CD4-positive, alpha-beta memory T cell (primary cell): ENCODE results near the gene CCHCR1. TPM values are rescaled to one million over a fixed set of nuclear protein-coding genes. Genes with fewer than 3 reads are reported as not detected.
"Not testable (repeated sequence)": the region's sequence is repeated elsewhere in the genome, so short reads cannot be mapped to it uniquely, and the experiment has no call there.

Experiments used
- CTCF ChIA-PET: fragments of 350-600 bp; sonication (Branson Sonifier 250); formaldehyde crosslinking; loops from one replicate; lab custom pipeline; 2021; ENCODE audit warnings: inconsistent platforms; ENCODE audit not compliant: partially characterized antibody; lab: Charles Lee
- POLR2A ChIA-PET: fragments of 350-600 bp; sonication (Branson Sonifier 250); formaldehyde crosslinking; loops from one replicate; lab custom pipeline; 2021; ENCODE audit not compliant: partially characterized antibody; lab: Charles Lee
- DNase-seq, 5 donors: peaks; one replicate each; pipeline versions ENCODE4 v3.0.0 to v3.0.0-alpha.2; 2020 to 2022; ENCODE audit warnings: mixed read lengths in 1 of 5
- H3K27ac ChIP-seq: one replicate; pipeline ENCODE4 v1.7.0; 2013; ENCODE audit warnings: low read depth, low read length
- H3K27me3 ChIP-seq: 2 replicates; pipeline ENCODE4 v1.7.0; 2013; ENCODE audit warnings: mild to moderate bottlenecking, low read length, moderate library complexity; ENCODE audit not compliant: insufficient read depth
- H3K36me3 ChIP-seq: 2 replicates; pipeline ENCODE4 v1.7.0; 2013; ENCODE audit warnings: mild to moderate bottlenecking, low read length, moderate library complexity; ENCODE audit not compliant: insufficient read depth
- H3K4me1 ChIP-seq: 2 replicates; pipeline ENCODE4 v1.7.0; 2013; ENCODE audit warnings: mild to moderate bottlenecking, low read length, moderate library complexity; ENCODE audit not compliant: insufficient read depth
- H3K4me3 ChIP-seq, 2 donors: one replicate each; pipeline ENCODE4 v1.7.0; 2013; ENCODE audit warnings: low read length in 2 of 2, mild to moderate bottlenecking in 1 of 2
- H3K9me3 ChIP-seq, 2 donors: one replicate each; pipeline ENCODE4 v1.7.0; 2013; ENCODE audit warnings: low read length in 2 of 2, control low read depth in 1 of 2; ENCODE audit not compliant: control insufficient read depth in 1 of 2
- H3K27ac Mint-ChIP-seq, 7 donors: one replicate each; pipeline ENCODE4 v1.8.0; 2020 to 2021; ENCODE audit warnings: mixed read lengths in 7 of 7, mild to moderate bottlenecking in 6 of 7, inconsistent platforms in 3 of 7, moderate library complexity in 3 of 7
- H3K27me3 Mint-ChIP-seq, 2 donors: one replicate each; pipeline ENCODE4 v1.8.0; 2020 to 2021; ENCODE audit warnings: mixed read lengths in 2 of 2
- H3K36me3 Mint-ChIP-seq, 2 donors: one replicate each; pipeline ENCODE4 v1.8.0; 2020 to 2021; ENCODE audit warnings: mixed read lengths in 2 of 2, inconsistent platforms in 1 of 2, mild to moderate bottlenecking in 1 of 2
- H3K4me1 Mint-ChIP-seq, 4 donors: one replicate each; pipeline ENCODE4 v1.8.0; 2020 to 2021; ENCODE audit warnings: mixed read lengths in 4 of 4, mild to moderate bottlenecking in 1 of 4
- H3K4me3 Mint-ChIP-seq, 8 donors: one replicate each; pipeline ENCODE4 v1.8.0; 2020 to 2021; ENCODE audit warnings: mixed read lengths in 8 of 8, mild to moderate bottlenecking in 7 of 8, moderate library complexity in 6 of 8, inconsistent platforms in 3 of 8
- H3K9me3 Mint-ChIP-seq, 8 donors: one replicate each; pipeline ENCODE4 v1.8.0; 2020 to 2021; ENCODE audit warnings: mixed read lengths in 8 of 8, mild to moderate bottlenecking in 5 of 8, inconsistent platforms in 3 of 8, moderate library complexity in 1 of 8
- intact Hi-C: fragments of 100-400 bp; cut with micrococcal nuclease; formaldehyde crosslinking; loops from one replicate; pipeline ENCODE4 v1.15.1; 2023
- polyA plus RNA-seq, 2 donors: library from polyadenylated mRNA; unstranded; fragments of 300-500 nt; fragmentation: Illumina TruSeq; gene quantifications; one replicate each; pipeline ENCODE4 v1.2.3, GENCODE V29; 2021
- total RNA-seq, 2 experiments: library from RNA; stranded (reverse); gene quantifications; one replicate each; pipeline ENCODE4 v1.2.3, GENCODE V29; 2021

The CCHCR1 gene
- total RNA-seq: 10 to 100 TPM; 29.8 to 30.5 TPM
- polyA plus RNA-seq: 1 to 10 TPM; 3.4 to 8.0 TPM

- Histone ChIP-seq H3K27ac (peak within 1 kb of the TSS; percentile 69), H3K4me3 (peak within 1 kb of the TSS; percentile 59 to 70), H3K9me3 (no peaks in the 10 kb centered on the region), H3K36me3 (no peaks in the 10 kb centered on the region), H3K27me3 (no peaks in the 10 kb centered on the region), H3K4me1 (peaks cover 22% of the 10 kb centered on the region)
- peak within 1 kb of the TSS; percentile 75 to 95 (median 93) for H3K27ac Mint-ChIP-seq
- ChIA-PET POLR2A (interaction anchor here (0.6 to 4.0 kb wide), 9 partner anchors 23 to 831 kb away, joined by 3 to 34 read pairs (median 3); partner anchors contain the start of gene TRIM39), CTCF (interaction anchor here (0.6 to 1.7 kb wide), 6 partner anchors 8 to 241 kb away, joined by 3 to 7 read pairs (median 4); no protein-coding TSS in a partner anchor)
- no peak for DNase-seq
- H3K9me3 Mint-ChIP-seq: no peaks in the 10 kb centered on the region
- peaks cover 7 to 11% of the 10 kb centered on the region in 2 donors for H3K36me3 Mint-ChIP-seq
- H3K4me3 Mint-ChIP-seq: peak within 1 kb of the TSS; percentile 87 to 95 (median 90)
- H3K27me3 Mint-ChIP-seq: no peaks in the 10 kb centered on the region
- intact Hi-C loops: loop anchor here (1.0 to 2.0 kb wide), 6 partner anchors 20 to 541 kb away; partner anchors contain the start of genes HLA-B, MRPS18B and PPP1R10
- H3K4me1 Mint-ChIP-seq: peaks cover 13 to 34% (median 23%) of the 10 kb centered on the region in 4 donors
These were observed at the start of gene CCHCR1 for GRCh38 chr6:31157513-31158139. Gene CCHCR1, minus strand, starts transcription at chr6:31157802. Its CDS starts 202 bp downstream, at chr6:31157600.

DNA sequence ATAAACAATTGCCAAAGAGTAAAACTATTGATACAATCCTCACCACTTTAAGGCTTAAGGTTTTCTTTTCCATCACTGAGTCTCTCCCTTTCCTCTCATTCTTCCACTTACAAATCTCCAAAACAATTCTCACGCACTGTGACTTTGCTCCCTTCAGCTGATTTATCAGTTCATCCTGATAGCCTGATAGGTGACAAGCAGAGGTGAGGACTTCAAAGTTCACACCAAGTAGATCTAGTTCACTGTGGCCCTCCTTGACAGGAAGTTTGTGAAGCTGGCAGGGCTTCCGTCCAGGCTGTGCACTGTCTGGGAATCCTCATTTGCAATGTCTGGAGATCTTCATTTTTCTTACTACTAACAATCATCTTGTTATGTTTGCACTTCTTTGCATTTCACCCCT, 48.0 kb upstream of the CCHCR1 start:
- intact Hi-C loops: no loop called here
- CTCF ChIA-PET: interaction anchor here (0.9 to 1.7 kb wide), 2 partner anchors 9 to 78 kb away, joined by 3 to 4 read pairs; no protein-coding TSS in a partner anchor
- peak overlapping the region in 6 of 8 donors; percentile 5 to 63 (median 60) for H3K4me3 Mint-ChIP-seq
- H3K27ac Mint-ChIP-seq: peak overlapping the region; percentile 47 to 87 (median 80)
- H3K36me3 ChIP-seq: no peaks in the 10 kb centered on the region
- no peak overlapping the region for H3K4me3 ChIP-seq
- H3K27me3 ChIP-seq: no peaks in the 10 kb centered on the region
- peaks cover 5 to 9% of the 10 kb centered on the region in 2 donors for H3K36me3 Mint-ChIP-seq
- peaks cover 39% of the 10 kb centered on the region for H3K4me1 ChIP-seq
- no peak overlapping the region for H3K27ac ChIP-seq
- POLR2A ChIA-PET: interaction anchor here (1.0 to 18.3 kb wide), 3 partner anchors 65 to 153 kb away, joined by 3 to 517 read pairs (median 80); partner anchors contain the start of genes HLA-B and HLA-C
- H3K4me1 Mint-ChIP-seq: peaks cover 34 to 52% (median 39%) of the 10 kb centered on the region in 4 donors
- no peak for DNase-seq
- no peaks in the 10 kb centered on the region for H3K9me3 ChIP-seq
- no peaks in the 10 kb centered on the region for H3K27me3 Mint-ChIP-seq
- no peaks in the 10 kb centered on the region for H3K9me3 Mint-ChIP-seq

DNA sequence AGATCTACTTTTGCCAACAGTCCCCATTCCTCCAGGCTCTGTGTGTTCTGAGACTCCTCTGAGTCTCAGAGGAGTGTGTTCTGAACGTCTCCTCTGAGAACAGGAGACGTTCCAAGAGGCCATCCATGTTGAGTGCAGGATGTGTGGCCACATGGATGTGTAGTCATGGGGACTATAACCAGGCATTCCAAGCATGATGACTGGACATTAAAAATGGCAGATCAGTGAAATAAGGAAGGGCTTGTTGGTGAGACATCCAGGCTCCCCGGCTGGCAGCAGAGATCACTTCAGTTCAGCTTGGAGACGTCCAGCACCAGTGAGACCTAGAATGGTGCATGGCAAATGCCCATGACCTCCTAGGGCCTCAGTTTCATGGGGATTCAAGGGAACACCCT, 47.1 kb upstream of the CCHCR1 start:
- CTCF ChIA-PET: no interaction called here
- Histone ChIP-seq H3K4me3 (peak overlapping the region in 1 of 2 donors; percentile 60), H3K36me3 (no peaks in the 10 kb centered on the region), H3K27me3 (no peaks in the 10 kb centered on the region), H3K9me3 (no peaks in the 10 kb centered on the region), H3K27ac (peak overlapping the region; percentile 76), H3K4me1 (peaks cover 48% of the 10 kb centered on the region)
- intact Hi-C loops: loop anchor here (1.0 kb wide), 1 partner anchor 68 kb away; the partner anchor contains the start of gene HLA-C
- H3K27me3 Mint-ChIP-seq: no peaks in the 10 kb centered on the region
- peaks cover 39 to 60% (median 46%) of the 10 kb centered on the region in 4 donors for H3K4me1 Mint-ChIP-seq
- H3K9me3 Mint-ChIP-seq: no peaks in the 10 kb centered on the region
- POLR2A ChIA-PET: interaction anchor here (1.0 to 18.3 kb wide), 3 partner anchors 66 to 154 kb away, joined by 3 to 517 read pairs (median 80); partner anchors contain the start of genes HLA-B and HLA-C
- H3K36me3 Mint-ChIP-seq: peaks cover 9 to 11% of the 10 kb centered on the region in 2 donors
- H3K27ac Mint-ChIP-seq: peak overlapping the region; percentile 92 to 100 (median 97)
- no peak for DNase-seq
- peak overlapping the region; percentile 81 to 99 (median 92) for H3K4me3 Mint-ChIP-seq

- Mint-ChIP-seq H3K4me1 (peaks cover 46 to 72% (median 56%) of the 10 kb centered on the region in 4 donors), H3K27ac (peak overlapping the region; percentile 92 to 100 (median 97)), H3K9me3 (no peaks in the 10 kb centered on the region), H3K36me3 (peaks cover 9 to 17% of the 10 kb centered on the region in 2 donors), H3K27me3 (no peaks in the 10 kb centered on the region), H3K4me3 (peak overlapping the region; percentile 81 to 99 (median 92))
- Histone ChIP-seq H3K27me3 (no peaks in the 10 kb centered on the region), H3K36me3 (no peaks in the 10 kb centered on the region), H3K4me1 (peaks cover 59% of the 10 kb centered on the region), H3K9me3 (no peaks in the 10 kb centered on the region), H3K4me3 (peak overlapping the region; percentile 60 to 66), H3K27ac (peak overlapping the region; percentile 76)
- intact Hi-C loops: no loop called here
- DNase-seq: peak in 3 of 5 donors; percentile 48 to 86 (median 62)
- POLR2A ChIA-PET: interaction anchor here (0.6 to 18.3 kb wide), 14 partner anchors 9 to 632 kb away, joined by 3 to 517 read pairs (median 4); partner anchors contain the start of genes HLA-B and HLA-C
- CTCF ChIA-PET: interaction anchor here (0.9 to 2.2 kb wide), 6 partner anchors 9 to 239 kb away, joined by 3 to 17 read pairs (median 4); partner anchors contain the start of gene HLA-B
These were observed 45.9 kb upstream of the CCHCR1 start for GRCh38 chr6:31203345-31203979.

DNA sequence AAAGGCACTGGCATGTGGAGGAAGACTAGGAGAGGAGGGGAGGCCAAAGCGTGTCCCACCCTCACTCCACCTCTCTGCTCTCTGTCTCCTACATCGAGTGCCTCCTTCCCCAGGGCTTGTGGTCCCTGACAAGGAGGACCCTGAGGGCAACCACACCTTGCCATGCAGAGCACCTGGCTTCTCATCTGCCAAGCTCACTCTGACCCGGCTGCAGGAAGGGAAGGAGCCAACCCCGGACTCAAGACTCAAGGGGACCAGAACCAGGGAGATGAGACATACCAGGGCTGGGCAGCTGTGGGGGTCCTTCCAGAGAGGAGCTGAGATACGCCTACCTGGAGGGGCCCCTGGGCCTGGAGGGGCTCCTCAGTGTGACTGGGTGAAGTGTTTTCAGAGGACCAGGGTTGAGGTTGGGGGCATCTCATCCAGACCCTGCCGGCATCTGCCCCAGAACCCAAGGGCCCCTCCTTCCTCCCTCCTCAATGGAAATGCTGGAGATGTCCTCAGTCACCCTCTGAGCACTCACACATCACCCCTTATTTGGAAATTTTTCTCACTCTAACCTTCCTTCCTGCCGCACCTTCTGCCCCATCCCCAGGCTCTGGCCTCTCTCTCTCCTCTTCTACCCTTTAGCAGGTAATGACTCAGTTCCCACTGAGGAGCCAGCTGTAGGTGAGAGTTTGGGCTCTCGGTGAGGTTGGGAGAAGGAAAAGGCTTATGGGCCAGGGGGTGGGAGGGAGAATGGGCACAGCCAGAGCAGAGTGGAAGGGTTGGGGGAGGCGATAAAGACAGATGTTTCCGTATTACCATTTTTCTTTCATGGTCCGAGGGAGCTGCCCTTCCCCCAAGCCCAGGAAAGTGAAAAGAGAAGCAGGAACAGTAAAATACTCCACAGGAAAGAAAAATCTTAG, 44.9 kb upstream of the CCHCR1 start:
- Histone ChIP-seq H3K27ac (peak overlapping the region; percentile 76), H3K36me3 (no peaks in the 10 kb centered on the region), H3K4me1 (peaks cover 59% of the 10 kb centered on the region), H3K9me3 (no peaks in the 10 kb centered on the region), H3K4me3 (peak overlapping the region in 1 of 2 donors; percentile 31), H3K27me3 (no peaks in the 10 kb centered on the region)
- peak overlapping the region; percentile 80 to 100 (median 97) for H3K27ac Mint-ChIP-seq
- H3K4me3 Mint-ChIP-seq: peak overlapping the region in 7 of 8 donors; percentile 21 to 81 (median 67)
- H3K27me3 Mint-ChIP-seq: peaks cover 0 to 3% of the 10 kb centered on the region in 2 donors
- H3K36me3 Mint-ChIP-seq: peaks cover 9 to 25% of the 10 kb centered on the region in 2 donors
- intact Hi-C loops: no loop called here
- no peak for DNase-seq
- CTCF ChIA-PET: interaction anchor here (0.9 to 2.2 kb wide), 6 partner anchors 10 to 240 kb away, joined by 3 to 17 read pairs (median 4); partner anchors contain the start of gene HLA-B
- H3K9me3 Mint-ChIP-seq: peaks cover 0 to 2% (median 0%) of the 10 kb centered on the region in 8 donors
- peaks cover 42 to 75% (median 56%) of the 10 kb centered on the region in 4 donors for H3K4me1 Mint-ChIP-seq
- POLR2A ChIA-PET: interaction anchor here (0.6 to 18.3 kb wide), 11 partner anchors 8 to 466 kb away, joined by 3 to 517 read pairs (median 4); partner anchors contain the start of genes HLA-B and HLA-C

GRCh38 chr6:31199105-31199452, 41.5 kb upstream of the CCHCR1 start:
- ChIA-PET POLR2A (interaction anchor here (0.6 to 18.3 kb wide), 12 partner anchors 11 to 985 kb away, joined by 3 to 517 read pairs (median 20); partner anchors contain the start of genes HLA-B, HLA-C and LTB), CTCF (interaction anchor here (0.8 to 9.8 kb wide), 2 partner anchors 156 to 167 kb away, joined by 3 to 184 read pairs; no protein-coding TSS in a partner anchor)
- Histone ChIP-seq H3K4me3 (peak overlapping the region in 1 of 2 donors; percentile 99), H3K4me1 (peaks cover 58% of the 10 kb centered on the region), H3K27ac (peak overlapping the region; percentile 96)
- H3K9me3 Mint-ChIP-seq, H3K27me3 ChIP-seq, H3K27me3 Mint-ChIP-seq, H3K9me3 ChIP-seq, intact Hi-C loops, H3K36me3 ChIP-seq, DNase-seq: not testable (repeated sequence)
- Mint-ChIP-seq H3K36me3 (peaks cover 21 to 38% of the 10 kb centered on the region in 2 donors), H3K27ac (peak overlapping the region; percentile 93 to 100 (median 99)), H3K4me3 (peak overlapping the region; percentile 87 to 96 (median 94)), H3K4me1 (peaks cover 48 to 85% (median 64%) of the 10 kb centered on the region in 4 donors)
